DND-41 (cell line): ENCODE measurements around the gene ZNF205.

Experiments used
- ATAC-seq: fragments of 200-7000 bp; cut with Tn5 transposase; 3 replicates; pipeline ENCODE4 v1.9.1; 2021; ENCODE audit warnings: low read depth; ENCODE audit not compliant: insufficient read depth
- DNase-seq: peaks from one replicate; pipeline ENCODE4 v3.0.0-alpha.2; 2020
- H2AFZ ChIP-seq: 2 replicates; pipeline ENCODE4 v1.6.0; 2012; ENCODE audit warnings: low read depth, low read length
- H3K27ac ChIP-seq: 2 replicates; pipeline ENCODE4 v1.5.1; 2012; ENCODE audit warnings: low read length, inconsistent platforms
- H3K27me3 ChIP-seq: fragments of 200-600 bp; sonication (generic); 2 replicates; pipeline ENCODE4 v1.6.0; 2012; ENCODE audit warnings: low read length, mild to moderate bottlenecking, inconsistent platforms; ENCODE audit not compliant: insufficient read depth, poor library complexity
- H3K36me3 ChIP-seq: 2 replicates; pipeline ENCODE4 v1.5.1; 2012; ENCODE audit warnings: low read length, inconsistent platforms; ENCODE audit not compliant: insufficient read depth
- H3K4me1 ChIP-seq: 2 replicates; pipeline ENCODE4 v1.5.1; 2012; ENCODE audit warnings: mild to moderate bottlenecking, low read length; ENCODE audit not compliant: insufficient read depth
- H3K4me2 ChIP-seq: 2 replicates; pipeline ENCODE4 v1.6.0; 2012; ENCODE audit warnings: mild to moderate bottlenecking, moderate library complexity, low read length, inconsistent platforms; ENCODE audit not compliant: insufficient read depth
- H3K4me3 ChIP-seq, 2 experiments: fragments of 200-600 bp in 1 of 2; shearing (Covaris generic) in 1 of 2; 2 replicates each; pipeline ENCODE4 v1.5.1; 2012 to 2016; ENCODE audit warnings: inconsistent platforms in 2 of 2, low read length in 2 of 2, mild to moderate bottlenecking in 2 of 2, low read depth in 1 of 2, moderate library complexity in 1 of 2
- H3K79me2 ChIP-seq: 2 replicates; pipeline ENCODE4 v1.6.0; 2012; ENCODE audit warnings: low read length, inconsistent platforms; ENCODE audit not compliant: insufficient read depth
- H3K9ac ChIP-seq: 2 replicates; pipeline ENCODE4 v1.6.0; 2012; ENCODE audit warnings: low read depth, mild to moderate bottlenecking, inconsistent platforms, low read length, moderate library complexity
- H3K9me3 ChIP-seq: 2 replicates; pipeline ENCODE4 v1.5.1; 2012; ENCODE audit warnings: low read length, moderate library complexity, mild to moderate bottlenecking, inconsistent platforms; ENCODE audit not compliant: insufficient read depth, severe bottlenecking
- H4K20me1 ChIP-seq: 2 replicates; pipeline ENCODE4 v1.6.0; 2012; ENCODE audit warnings: low read length; ENCODE audit not compliant: insufficient read depth
- EZH2 ChIP-seq: IDR thresholded peaks from 3 replicates; pipeline ENCODE4 v1.6.1; 2012; ENCODE audit warnings: borderline replicate concordance, low read depth, mild to moderate bottlenecking, moderate library complexity, low read length, inconsistent platforms; ENCODE audit not compliant: severe bottlenecking
- TF ChIP-seq, protein P1 (sequence below): IDR thresholded peaks from 2 replicates; pipeline ENCODE4 v1.5.1; 2012; ENCODE audit warnings: borderline replicate concordance, low read length, moderate library complexity, mild to moderate bottlenecking; ENCODE audit not compliant: poor library complexity, severe bottlenecking; ENCODE audit errors: extremely low read depth

The ZNF205 gene

GRCh38 chr16:3155972-3156371 lies 43.6 kb downstream of the ZNF205 start:
- peaks cover 5% of the 10 kb centered on the region for H3K27me3 ChIP-seq
- no peak for DNase-seq

DNA sequence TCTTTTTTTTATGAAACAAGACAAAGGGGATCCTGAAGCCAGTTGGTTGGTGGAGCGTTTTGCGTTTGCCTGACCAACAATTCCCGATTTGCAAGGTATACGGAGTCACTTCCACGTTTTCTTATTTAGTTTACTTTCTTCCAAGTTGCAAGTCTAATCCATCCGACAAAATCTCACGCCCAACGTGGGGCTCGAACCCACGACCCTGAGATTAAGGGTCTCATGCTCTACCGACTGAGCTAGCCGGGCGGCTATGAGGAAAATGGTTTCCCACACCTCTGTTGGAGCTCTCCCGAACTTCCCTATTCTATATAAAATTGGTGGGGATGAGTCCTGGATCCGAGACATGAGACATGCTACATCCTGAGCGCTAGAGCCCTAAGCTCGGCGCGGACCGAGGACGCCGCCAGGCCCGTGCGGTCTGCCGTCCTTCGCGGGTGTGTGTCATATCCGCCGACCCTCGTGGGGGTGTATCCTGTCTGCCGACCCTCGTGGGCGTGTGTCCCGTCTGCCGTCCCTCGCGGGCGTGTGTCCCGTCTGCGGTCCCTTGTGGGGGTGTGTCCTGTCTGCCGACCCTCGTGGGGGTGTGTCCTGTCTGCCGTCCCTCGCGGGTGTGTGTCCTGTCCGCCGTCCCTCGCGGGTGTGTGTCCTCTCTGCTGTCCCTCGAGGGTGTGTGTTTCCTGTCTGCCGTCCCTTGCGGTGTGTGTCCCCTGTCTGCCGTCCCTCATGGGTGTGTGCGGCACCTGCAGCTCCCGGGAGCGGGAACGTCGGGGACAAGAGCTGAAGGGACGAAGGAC lies 45.0 kb downstream of the ZNF205 start:
- no peaks in the 10 kb centered on the region for H3K36me3 ChIP-seq
- no peak for ATAC-seq
- no peak overlapping the region for H3K27ac ChIP-seq
- TF ChIP-seq EZH2: no peak
- TF ChIP-seq, protein P1, sequence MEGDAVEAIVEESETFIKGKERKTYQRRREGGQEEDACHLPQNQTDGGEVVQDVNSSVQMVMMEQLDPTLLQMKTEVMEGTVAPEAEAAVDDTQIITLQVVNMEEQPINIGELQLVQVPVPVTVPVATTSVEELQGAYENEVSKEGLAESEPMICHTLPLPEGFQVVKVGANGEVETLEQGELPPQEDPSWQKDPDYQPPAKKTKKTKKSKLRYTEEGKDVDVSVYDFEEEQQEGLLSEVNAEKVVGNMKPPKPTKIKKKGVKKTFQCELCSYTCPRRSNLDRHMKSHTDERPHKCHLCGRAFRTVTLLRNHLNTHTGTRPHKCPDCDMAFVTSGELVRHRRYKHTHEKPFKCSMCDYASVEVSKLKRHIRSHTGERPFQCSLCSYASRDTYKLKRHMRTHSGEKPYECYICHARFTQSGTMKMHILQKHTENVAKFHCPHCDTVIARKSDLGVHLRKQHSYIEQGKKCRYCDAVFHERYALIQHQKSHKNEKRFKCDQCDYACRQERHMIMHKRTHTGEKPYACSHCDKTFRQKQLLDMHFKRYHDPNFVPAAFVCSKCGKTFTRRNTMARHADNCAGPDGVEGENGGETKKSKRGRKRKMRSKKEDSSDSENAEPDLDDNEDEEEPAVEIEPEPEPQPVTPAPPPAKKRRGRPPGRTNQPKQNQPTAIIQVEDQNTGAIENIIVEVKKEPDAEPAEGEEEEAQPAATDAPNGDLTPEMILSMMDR: no peak
- H3K9ac ChIP-seq: no peak overlapping the region
- 0 out of 2 replicates have a peak overlapping the region, but pooled peaks have one; percentile 95 for H2AFZ ChIP-seq
- no peaks in the 10 kb centered on the region; the same call in 1 of the 2 replicates for H4K20me1 ChIP-seq
- DNase-seq: peak; percentile 24
- H3K4me2 ChIP-seq: no peak overlapping the region
- H3K79me2 ChIP-seq: no peaks in the 10 kb centered on the region
- peaks cover 2% of the 10 kb centered on the region for H3K27me3 ChIP-seq
- no peaks in the 10 kb centered on the region for H3K9me3 ChIP-seq
- peaks cover 28% of the 10 kb centered on the region for H3K4me1 ChIP-seq
- no peak overlapping the region for H3K4me3 ChIP-seq

More at GRCh38 chr16:3155972-3156371, 43.6 kb downstream of the ZNF205 start:
- Histone ChIP-seq H3K36me3 (no peaks in the 10 kb centered on the region), H3K79me2 (no peaks in the 10 kb centered on the region), H3K9ac (no peak overlapping the region), H3K4me2 (no peak overlapping the region), H3K4me3 (no peak overlapping the region), H4K20me1 (no peaks in the 10 kb centered on the region; the same call in 1 of the 2 replicates), H3K4me1 (peaks cover 41% of the 10 kb centered on the region), H2AFZ (no peak overlapping the region), H3K9me3 (no peaks in the 10 kb centered on the region), H3K27ac (no peak overlapping the region)
- ATAC-seq: no peak
- TF ChIP-seq EZH2: no peak
- TF ChIP-seq, protein P1: no peak

DNA sequence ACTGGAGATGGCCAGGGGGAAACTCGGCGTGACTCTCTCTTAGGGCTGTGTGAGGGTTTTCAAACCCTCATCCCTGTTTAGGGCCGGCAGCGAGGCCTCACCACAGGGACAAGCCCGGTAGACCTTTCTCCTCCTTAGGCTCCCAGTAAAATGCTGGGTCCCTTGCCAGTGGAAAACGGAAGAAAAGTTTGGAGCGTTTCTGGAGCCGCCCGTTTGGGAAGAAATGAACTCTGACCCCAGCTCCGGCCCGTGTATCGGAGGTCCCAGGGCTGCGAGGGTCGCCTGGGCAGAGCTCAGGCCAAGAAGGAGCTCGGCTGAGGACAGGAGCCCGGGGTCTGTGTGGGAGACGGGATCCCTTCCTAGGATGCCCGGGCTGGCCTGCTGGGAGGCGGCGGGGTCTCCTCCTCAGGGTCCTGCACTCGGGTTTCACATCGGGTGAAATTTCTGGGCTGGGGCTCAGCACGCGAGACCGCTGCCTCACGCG lies 45.7 kb downstream of the ZNF205 start:
- H2AFZ ChIP-seq: peak overlapping the region; percentile 95
- ATAC-seq (no peak), DNase-seq (no peak)
- H3K4me3 ChIP-seq: peak overlapping the region in 1 of 2 experiments; percentile 74; a peak in 2 of 4 replicates
- H3K9ac ChIP-seq: peak overlapping the region; percentile 70
- H3K4me2 ChIP-seq: peak overlapping the region; percentile 96
- no peaks in the 10 kb centered on the region for H3K79me2 ChIP-seq
- H3K27me3 ChIP-seq: no peaks in the 10 kb centered on the region
- no peaks in the 10 kb centered on the region for H3K9me3 ChIP-seq
- H3K36me3 ChIP-seq: no peaks in the 10 kb centered on the region
- peaks cover 24% of the 10 kb centered on the region for H3K4me1 ChIP-seq
- no peak for TF ChIP-seq EZH2
- TF ChIP-seq, protein P1: no peak
- no peaks in the 10 kb centered on the region; the same call in 1 of the 2 replicates for H4K20me1 ChIP-seq
- H3K27ac ChIP-seq: no peak overlapping the region
